ENCODE data around the gene PTPRC.

DNA sequence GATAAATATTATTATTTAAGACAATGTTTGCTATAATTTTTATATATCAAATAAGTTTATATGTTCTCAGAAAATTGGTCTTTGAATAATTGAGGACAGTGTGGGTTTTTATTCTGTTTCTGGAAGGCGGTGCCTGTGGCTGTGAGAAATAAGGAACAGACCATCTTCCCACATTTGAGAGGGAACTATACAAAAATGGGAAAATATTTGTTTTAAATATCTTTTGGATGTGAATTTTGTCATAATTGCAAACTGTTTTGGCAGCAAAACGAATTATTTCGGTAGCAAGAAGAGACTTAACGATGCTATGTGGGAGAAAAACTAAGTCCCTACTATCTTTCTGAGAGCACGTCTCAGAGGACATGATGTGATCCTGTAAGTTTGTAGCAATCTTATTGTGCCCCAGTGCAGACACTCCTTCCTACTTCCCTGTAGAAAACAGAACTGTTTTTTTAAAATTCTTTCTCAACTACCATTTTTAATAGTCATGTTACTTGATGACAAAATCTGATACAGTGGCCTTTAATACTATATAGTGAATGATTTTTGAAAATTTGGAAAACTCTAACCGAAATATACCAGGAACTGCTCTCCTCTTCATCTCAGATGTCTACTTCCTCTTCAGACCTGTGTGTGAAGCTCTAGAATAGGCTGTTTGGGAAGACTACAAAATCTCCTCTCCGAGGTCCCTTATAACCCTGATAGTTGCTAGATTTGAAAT, 25.4 kb downstream of the PTPRC start:
- TF ChIP-seq, protein P1, sequence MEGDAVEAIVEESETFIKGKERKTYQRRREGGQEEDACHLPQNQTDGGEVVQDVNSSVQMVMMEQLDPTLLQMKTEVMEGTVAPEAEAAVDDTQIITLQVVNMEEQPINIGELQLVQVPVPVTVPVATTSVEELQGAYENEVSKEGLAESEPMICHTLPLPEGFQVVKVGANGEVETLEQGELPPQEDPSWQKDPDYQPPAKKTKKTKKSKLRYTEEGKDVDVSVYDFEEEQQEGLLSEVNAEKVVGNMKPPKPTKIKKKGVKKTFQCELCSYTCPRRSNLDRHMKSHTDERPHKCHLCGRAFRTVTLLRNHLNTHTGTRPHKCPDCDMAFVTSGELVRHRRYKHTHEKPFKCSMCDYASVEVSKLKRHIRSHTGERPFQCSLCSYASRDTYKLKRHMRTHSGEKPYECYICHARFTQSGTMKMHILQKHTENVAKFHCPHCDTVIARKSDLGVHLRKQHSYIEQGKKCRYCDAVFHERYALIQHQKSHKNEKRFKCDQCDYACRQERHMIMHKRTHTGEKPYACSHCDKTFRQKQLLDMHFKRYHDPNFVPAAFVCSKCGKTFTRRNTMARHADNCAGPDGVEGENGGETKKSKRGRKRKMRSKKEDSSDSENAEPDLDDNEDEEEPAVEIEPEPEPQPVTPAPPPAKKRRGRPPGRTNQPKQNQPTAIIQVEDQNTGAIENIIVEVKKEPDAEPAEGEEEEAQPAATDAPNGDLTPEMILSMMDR (conservative IDR thresholded peaks at IDR 0.05 in 1 of 2, IDR thresholded peaks at IDR 0.05 in 1 of 2; ENCODE audit: low read depth in 1 of 2, low read length in 2 of 2): no peak
- TF ChIP-seq EZH2 (IDR thresholded peaks at IDR 0.05; ENCODE audit: low read length, missing control alignments): no peak
